Activated T-cell treated with anti-CD3 and anti-CD28 coated beads for 4 hours (primary cell): Measurements from ENCODE around the gene KCNJ10.
"Not testable (repeated sequence)": the region's sequence is repeated elsewhere in the genome, so short reads cannot be mapped to it uniquely, and the experiment has no call there.

ENCODE experiments used
- DNase-seq: peaks from one replicate; pipeline ENCODE4 v3.0.0-alpha.2; 2020

The KCNJ10 gene

DNA sequence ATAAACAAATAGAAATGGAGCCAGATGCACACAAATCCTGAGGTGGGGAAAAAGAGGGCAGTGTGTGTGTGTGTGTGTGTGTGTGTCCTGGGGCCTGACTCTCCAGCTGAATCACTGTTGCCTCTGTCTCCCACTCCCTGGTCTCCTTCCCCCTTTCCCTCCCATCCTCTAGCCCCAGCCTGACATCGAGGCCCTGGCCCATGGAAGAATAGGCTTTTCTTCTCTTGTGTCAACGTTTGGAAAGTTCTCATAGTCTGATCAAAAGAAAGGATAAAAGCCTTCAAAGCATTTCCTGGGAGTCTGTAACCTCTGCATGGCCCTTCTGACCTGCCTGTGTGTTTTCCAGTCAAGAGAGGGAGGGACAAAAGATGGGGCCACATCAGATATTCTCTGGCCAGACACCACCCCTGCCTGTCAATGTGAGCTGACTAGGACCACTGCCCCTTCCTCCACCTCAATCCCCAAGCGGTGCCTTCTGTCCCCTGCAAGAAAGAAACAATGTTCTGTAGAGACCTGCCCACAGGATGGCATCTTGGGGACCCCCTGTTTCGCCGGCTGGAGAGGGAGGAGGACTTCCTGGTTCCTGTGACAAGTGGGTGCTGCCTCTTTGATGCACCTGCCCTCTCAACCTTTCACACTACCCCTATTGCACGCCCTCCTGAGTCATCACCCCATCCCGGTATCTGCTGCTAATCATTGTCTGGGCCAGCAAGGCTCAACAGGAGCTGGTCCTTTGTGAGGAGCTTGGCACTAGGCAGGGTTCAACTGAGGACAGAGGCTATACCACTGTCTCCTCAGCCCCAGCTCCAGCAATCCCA lies 16.2 kb downstream of the KCNJ10 start:
- no peak for DNase-seq

DNA sequence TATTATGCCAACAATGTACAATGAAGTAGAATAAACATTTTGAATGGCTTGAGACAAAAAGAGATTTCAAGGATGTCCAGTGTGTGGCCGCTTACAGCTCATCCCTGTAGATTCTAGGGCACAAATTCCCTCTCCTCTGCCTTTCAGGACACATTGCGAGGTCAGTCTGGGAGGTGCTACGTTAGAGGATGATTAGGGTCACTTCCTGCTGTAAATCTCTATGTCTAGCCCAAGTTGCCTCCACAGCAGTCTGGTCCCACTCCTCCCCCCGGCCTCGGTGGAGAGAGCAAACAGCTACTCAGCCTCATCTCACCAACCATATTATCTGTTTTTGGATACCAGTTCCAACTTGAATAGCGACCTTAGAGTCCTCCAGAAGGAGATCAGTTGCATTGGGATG lies 17.0 kb downstream of the KCNJ10 start:
- DNase-seq, result no peak

GRCh38 chr1:160050619-160051018 lies 19.3 kb downstream of the KCNJ10 start:
- no peak for DNase-seq

GRCh38 chr1:160050182-160050581 lies 19.8 kb downstream of the KCNJ10 start:
- DNase-seq, result not testable (repeated sequence)

DNA sequence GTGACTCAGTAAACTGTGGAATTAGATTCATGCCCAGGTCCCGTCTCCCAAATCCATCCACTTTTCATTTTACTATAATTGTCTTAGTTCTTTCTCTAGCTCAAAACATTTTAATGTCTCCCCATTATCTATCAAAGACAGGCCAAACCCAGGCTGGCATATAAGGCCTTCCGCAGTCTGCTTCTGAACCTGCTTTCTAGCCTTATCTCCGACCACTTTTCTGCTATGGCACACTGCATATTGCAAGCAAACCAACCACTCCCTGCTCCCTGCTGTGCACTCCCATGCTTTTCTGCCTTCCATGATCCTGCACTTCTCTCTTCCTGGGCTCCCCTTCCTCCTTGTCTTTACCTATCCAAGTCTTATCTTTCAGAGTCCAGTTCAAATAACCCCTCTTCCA lies 20.9 kb downstream of the KCNJ10 start:
- DNase-seq, result no peak

- no peak for DNase-seq
Measured at GRCh38 chr1:160048335-160048734, 21.6 kb downstream of the KCNJ10 start.

DNA sequence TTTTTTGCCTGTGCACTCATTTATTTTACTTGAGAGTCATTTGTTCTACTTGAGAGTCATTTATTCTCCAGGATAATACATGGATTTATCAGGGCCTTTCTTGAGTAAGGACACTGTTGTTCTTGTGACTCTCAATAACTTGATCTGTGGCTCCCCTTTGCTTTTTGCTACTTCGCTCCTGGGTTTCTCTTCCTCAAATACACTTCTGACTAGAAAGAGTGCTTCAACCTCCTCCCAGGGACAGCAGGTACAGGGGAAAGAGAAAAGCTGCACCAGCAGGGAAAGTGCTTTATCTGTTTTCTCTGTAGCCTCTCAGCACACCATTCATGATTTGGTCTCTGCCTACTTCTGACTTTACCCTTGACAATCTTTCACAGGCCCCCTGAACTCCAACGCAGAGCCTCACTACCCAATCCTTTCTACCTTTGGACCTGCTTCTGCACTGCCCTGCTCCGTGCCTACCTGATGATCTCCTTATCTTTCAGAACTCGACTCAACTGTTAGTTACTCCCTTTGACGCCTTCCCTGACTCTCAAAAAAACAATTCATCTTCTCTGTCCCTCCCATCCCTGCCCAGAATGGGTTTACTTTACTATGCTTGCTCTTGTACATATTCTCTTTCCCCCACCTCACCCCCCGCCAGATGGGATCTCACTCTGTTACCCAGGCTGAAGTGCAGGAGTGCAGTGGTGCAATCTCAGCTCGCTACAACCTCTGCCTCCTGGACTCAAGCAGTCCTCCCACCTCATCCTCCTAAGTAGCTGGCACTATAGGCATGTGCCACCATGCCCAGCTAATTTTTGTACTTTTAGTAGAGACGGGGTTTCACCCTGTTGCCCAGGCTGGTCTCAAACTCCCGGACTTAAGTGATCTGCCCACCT lies 22.6 kb downstream of the KCNJ10 start:
- DNase-seq, result no peak

- DNase-seq, result peak; percentile 18
Measured at GRCh38 chr1:160046494-160047110, 23.4 kb downstream of the KCNJ10 start.

GRCh38 chr1:160045653-160046052 lies 24.3 kb downstream of the KCNJ10 start:
- DNase-seq, result no peak

GRCh38 chr1:160043543-160043942 lies 26.4 kb downstream of the KCNJ10 start:
- DNase-seq, result no peak

DNA sequence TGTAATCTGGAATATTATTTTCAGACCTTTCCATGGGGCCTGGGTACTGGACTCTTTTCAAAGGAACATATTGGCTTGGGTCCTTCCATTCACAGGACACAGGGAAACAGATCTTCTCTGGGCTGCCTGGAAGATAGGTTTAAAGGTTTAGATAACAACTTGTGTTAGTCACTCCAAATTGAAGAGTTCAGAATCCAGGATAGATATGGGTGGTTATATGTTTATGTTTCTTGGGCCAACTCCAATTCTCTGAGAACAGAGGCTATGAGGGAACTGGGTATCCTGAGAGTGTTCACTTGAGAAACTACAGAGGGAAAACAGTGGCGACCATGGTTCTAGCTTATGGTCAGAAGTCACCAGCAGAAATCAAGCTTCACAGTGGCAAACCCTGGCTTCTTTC lies 29.5 kb downstream of the KCNJ10 start:
- DNase-seq, result no peak

GRCh38 chr1:160032165-160032820 lies 37.7 kb downstream of the KCNJ10 start:
- DNase-seq, result no peak

- DNase-seq, result peak; percentile 87
Measured at GRCh38 chr1:160031365-160032164, 38.4 kb downstream of the KCNJ10 start, which contains the start of gene PIGM. TSS of gene PIGM (minus strand) at chr1:160031990. CDS start at chr1:160031739, 251 bp downstream.

DNA sequence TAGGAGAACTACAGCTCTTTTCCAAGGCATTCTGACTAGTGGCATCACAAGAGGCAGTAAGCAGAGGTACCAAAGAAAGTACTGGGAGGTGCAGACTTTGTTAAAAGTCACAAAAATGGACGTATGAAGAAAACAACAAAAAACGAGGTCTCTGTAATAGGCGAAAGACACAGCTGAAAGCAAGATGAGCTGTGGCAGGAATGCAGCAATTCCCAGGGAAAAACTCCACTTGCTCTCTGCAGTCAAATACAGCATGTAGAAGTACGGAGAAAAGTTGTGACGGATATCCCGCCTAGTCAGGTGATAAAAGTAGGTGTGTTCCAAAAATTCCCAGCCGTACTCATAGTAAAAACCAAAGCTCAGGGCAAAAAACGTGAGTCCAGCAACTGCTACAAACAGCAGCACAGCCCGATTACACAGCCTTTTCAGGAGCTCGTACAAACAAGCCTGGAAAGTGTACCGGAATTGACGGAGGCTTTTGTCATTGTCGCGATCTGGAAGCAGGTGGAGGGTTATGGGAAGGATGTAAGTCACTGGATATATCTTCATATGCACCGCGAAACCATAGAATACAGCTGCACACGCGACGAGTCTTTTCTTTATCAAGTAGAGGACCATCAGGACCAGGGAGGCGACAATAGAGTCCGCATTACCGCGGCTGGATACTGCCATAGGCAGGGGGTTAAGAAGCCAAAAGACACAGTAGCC lies 39.1 kb downstream of the KCNJ10 start:
- DNase-seq, result no peak

GRCh38 chr1:160028426-160028825 lies 41.5 kb downstream of the KCNJ10 start:
- DNase-seq, result no peak

DNA sequence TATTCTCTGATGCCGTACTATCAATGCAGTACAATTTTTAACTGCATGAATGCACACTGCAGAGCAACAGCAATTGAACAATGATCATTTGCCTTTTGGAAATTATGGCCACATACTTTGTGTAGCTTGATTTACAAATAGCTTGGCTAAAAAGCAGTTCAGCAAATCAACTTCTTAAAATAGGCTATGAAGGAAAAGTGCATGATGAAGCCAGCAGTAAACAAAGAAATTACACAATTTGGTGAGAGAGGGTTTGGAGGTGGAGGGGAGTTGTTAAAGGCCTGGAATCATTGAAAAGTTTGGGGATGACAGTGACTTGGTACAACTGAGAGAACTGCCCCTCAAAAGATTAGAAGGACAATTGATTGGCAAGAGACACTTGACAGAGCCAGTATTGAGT lies 44.6 kb downstream of the KCNJ10 start:
- no peak for DNase-seq

- no peak for DNase-seq
Measured at GRCh38 chr1:160024195-160024905, 45.6 kb downstream of the KCNJ10 start.

GRCh38 chr1:160022330-160023310 lies 47.3 kb downstream of the KCNJ10 start:
- no peak for DNase-seq

- no peak for DNase-seq
Measured at GRCh38 chr1:160021376-160022074, 48.4 kb downstream of the KCNJ10 start.
